T47D (cell line): Measurements from ENCODE around the gene SERINC2.
"Not testable (repeated sequence)": the region's sequence is repeated elsewhere in the genome, so short reads cannot be mapped to it uniquely, and the experiment has no call there.

Experiments
- DNase-seq, 2 experiments: peaks; one replicate each; pipeline versions ENCODE4 v3.0.0 to v3.0.0-alpha.2; 2011 to 2012; ENCODE audit warnings: low read depth in 1 of 2, low spot score in 1 of 2
- JUND ChIP-seq: IDR thresholded peaks from 2 replicates; pipeline ENCODE4 v1.6.1; 2012; ENCODE audit warnings: low read depth
- in situ Hi-C: cut with HindIII; loops from 2 replicates; pipeline ENCODE4 v1.10.0; 2016; ENCODE audit warnings: low sequenced_read_pairs, low pct_unique_long_range_greater_than_20kb

The SERINC2 gene

DNA sequence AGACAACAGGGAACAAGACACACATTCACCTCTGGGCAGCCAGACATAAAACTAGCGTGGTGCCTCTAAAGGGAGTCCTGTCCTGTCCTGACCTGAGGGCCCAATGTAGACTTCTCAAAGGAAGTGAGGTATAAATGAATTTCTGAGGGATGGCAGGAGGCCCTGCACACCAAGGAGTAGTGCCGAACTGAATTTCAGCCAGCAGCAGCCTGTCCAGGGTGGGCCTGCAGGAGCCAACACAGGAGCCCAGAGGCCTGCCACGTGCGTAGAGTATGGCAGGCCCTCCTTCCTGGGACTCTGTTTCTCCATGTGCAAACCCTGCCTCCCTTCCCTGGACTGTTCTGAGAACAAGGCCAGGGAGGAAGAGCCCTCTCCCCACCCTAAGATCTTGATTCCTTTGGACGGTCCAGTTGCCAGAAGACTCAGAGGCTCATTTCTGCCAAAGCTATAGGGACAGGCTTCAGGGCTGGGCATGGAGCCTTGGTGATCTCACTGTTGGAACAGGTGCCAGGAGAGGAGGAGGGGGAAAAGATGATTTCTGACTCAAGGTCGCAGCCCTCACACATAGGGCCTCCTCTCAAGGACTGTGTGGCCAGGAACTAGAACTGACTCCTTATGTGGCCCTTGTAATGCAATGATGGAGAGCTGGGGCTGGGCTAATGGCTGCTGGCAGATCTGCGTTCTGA, 38.4 kb upstream of the SERINC2 start:
- in situ Hi-C loops = no loop called here
- TF ChIP-seq JUND = no peak
- DNase-seq = no peak

DNA sequence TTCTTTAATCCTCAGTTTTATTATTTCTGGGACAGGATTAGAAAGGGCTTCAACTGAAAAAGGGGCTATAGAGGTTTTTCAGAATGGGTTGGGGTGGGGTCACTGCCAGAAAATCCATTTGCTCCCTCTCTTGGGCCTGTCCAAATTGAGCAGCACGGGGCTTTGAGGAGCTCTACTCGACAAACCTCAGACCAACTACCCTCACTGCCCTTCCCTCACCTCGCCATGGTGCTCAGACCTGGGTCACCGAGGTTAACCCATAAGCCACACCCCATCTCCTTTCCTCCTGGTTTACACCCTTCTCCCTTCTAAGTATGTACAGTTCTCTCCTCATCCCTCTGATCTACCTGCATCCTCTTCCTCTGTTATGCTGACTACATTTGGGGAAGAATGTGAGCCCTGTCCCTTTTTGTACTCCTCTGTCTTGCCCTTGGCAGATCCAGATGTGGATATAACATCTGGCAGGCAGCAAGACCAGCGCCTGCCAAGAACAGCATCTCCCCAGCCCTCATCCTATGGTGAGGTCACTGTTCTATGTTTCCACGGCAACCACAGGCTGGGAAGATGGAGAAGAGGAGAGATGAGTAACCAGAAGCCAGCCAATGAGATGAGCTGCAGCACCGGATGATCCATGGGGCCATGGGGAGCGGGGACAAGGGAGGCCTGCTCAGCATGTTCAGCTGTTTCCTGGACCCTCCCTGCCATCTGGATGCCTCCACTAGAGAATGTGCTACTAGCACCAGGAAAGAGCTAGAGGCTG, 36.5 kb upstream of the SERINC2 start:
- no peak for DNase-seq
- TF ChIP-seq JUND = no peak
- in situ Hi-C loops = no loop called here

DNA sequence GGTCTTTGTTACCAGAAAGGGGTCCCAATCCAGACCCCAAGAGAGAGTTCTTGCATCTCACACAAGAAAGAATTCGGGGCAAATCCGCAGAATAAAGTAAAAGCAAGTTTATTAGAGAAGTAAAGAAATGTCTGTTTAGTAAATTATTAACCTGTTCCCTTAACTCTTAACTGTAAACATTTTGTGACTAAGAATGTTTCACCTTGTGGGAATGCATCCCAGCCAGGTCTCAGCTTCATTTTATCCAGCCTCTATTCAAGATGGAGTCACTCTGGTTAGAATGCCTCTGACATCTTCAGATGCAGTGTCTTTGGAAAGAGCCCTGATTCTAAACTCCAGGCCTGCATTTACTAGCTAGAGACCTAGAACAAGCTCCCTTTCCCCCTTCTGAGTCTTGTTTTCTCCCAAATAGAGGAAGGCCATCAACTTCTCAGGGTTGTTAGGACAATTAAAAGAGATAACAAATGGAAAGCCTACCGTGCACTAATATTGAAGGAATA, 35.6 kb upstream of the SERINC2 start:
- TF ChIP-seq JUND = no peak
- in situ Hi-C loops = no loop called here
- DNase-seq = no peak

DNA sequence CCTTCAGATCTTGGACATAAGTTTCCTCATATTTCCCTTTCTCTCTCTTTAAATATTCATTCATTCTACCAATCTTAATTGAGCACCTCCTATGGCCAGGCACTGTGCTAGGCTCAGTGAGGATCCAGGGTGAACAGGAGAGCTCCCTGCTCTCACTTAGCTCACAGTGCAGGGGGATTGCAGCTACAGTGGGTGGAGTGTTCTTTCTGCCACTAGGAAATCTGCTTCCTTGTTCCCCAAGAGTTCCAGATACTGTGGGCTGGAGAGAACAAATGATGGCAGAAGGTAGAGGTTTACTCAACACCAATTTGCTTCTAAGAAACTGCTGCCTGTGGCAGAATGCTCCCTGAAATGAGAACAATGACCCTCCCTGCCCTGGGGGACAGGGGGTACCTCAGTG, 35.0 kb upstream of the SERINC2 start:
- TF ChIP-seq JUND = no peak
- in situ Hi-C loops = no loop called here
- no peak for DNase-seq

DNA sequence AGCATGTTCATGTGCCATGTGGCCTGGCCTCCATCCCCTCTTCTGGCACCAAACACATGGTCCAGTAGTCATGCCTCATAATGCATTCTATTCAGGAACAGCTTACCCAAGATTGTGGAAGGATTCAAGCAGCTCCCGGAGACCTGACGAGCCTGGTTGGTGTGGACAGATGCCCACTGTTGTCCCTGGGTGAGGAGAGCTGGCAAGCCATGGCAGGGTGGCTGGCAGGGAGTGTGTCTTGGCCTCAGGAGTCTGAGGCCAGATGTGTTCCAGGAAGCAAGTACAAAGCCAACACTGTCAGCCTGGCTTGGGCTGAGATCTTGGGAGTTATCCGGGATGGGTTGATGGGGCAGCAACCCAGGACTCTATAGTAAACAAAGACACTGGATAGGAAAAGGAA, 32.8 kb upstream of the SERINC2 start:
- TF ChIP-seq JUND = no peak
- in situ Hi-C loops = no loop called here
- no peak for DNase-seq

DNA sequence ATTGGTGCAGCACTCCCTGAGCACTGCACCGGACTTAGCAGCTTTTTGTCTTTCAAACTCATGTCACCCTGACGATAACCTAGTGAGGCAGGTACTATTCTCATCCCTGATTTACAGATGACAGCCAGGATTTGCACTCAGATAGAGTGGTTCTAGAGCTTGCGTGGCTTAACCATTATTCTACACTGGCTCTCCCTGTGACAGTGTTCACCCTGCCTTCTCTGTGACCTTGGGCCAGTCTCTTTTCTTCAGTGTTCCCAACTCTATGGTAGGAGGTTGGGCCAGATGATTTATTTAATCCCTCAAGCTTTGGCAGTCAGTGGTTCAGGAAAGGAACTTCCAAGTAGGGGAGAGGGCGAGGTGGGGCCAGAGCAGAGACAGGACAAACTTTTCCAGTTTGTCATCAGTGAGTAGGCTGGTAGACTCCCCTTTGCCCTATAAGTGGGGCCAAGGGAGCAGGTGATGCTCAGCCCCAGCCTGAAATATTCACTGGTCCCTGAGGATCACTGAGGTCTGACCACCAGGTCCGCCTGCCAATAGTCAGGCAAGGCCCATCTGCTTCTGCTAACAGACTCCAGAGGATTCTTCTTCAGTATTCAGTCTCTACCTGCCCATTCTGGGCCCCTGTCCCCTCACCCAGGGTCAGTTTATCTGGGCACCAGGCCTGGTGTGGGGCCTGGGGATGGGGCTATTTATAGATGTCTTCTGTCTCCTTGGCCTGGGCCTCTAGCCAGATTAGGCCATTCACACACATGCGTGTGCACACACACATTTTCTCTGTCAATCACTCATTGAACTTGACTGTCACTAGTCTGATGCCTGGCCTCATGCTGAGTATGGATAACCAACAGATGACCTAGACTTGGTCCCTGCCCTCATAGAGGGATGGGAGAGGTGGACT, 31.4 kb upstream of the SERINC2 start:
- TF ChIP-seq JUND = no peak
- in situ Hi-C loops = no loop called here
- no peak for DNase-seq

DNA sequence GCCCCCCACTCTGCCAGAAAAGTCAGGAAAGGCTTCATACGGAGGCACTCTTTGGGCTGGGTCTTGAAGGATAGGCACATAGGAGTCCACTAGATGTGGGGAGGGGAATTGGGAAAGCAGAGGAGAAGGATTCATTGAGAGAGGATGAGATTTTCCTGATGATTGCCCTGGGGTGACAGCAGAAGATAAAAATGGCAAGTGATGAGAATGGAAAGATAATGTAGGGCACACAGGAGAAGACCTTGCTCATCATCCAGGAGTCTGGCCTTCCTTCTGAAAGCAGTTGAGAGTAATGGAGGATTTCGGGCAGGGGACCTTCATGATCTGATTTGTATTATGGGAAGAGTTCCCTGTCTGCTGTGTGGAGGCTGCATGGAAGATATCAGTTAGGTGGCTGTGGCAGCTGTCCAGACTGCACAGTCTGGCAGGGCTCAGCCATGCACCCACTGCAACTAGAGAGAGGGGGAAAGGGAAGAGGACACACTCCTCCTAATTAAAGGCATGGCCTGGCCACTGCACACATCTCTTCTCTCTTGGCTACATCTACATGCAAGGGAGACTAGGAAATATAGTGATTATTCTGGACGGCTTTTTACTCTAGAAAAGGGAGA, 30.5 kb upstream of the SERINC2 start:
- in situ Hi-C loops = no loop called here
- no peak for DNase-seq
- TF ChIP-seq JUND = no peak

DNA sequence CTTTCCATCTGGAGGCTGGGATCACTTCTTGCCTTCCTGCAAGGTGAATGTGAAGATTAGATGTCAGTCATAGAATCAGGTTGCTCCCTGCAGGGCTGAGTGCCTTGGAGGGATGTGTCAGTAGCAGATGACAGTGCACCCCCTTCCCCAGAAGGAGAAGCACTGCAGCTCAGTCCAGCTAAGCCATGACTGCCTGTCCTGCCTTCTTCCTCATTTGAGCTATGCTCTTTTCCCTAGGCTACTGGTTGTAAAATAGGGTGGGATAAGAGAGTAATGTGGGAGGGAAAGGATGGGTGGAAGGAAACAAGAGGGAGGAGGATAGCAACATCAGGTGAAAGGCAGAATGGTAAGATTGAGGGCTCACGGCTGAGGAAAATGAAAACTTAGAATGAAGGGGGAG, 29.0 kb upstream of the SERINC2 start:
- DNase-seq = no peak
- TF ChIP-seq JUND = no peak
- in situ Hi-C loops = no loop called here

DNA sequence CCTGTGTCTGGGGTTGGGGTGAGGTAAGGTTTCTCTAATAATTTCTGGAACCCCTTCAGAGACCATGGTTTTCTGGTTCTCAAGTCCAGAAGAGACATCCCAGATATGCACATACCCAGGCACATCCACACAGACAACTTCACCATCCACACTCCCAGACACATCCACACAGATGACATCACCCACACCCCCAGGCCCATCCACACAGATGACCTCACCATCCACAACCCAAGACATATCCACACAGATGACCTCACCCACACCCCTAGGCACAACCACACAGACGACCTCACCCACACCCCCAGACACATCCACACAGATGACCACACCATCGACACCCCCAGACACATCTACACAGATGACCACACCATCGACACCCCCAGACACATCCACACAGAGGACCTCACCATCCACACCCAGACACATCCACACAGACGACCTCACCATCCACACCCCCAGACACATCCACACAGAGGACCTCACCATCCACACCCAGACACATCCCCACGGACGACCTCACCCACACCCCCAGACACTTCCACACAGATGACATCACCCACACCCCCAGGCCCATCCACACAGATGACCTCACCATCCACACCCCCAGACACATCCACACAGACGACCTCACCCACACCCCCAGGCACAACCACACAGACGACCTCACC, 26.3 kb upstream of the SERINC2 start:
- DNase-seq, in situ Hi-C loops: not testable (repeated sequence)

DNA sequence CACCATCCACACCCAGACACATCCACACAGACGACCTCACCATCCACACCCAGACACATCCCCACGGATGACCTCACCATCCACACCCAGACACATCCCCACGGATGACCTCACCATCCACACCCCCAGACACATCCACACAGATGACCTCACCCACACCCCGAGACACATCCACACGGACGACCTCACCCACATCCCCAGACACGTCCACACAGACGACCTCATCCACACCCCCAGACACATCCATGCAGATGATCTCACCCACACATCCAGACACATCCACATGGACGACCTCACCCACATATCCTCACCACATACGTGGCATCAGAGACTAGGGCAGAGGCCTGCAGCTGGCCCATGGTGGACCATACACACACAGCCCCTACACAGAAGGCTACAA, 25.4 kb upstream of the SERINC2 start:
- no peak for TF ChIP-seq JUND
- DNase-seq = no peak
- in situ Hi-C loops = no loop called here

DNA sequence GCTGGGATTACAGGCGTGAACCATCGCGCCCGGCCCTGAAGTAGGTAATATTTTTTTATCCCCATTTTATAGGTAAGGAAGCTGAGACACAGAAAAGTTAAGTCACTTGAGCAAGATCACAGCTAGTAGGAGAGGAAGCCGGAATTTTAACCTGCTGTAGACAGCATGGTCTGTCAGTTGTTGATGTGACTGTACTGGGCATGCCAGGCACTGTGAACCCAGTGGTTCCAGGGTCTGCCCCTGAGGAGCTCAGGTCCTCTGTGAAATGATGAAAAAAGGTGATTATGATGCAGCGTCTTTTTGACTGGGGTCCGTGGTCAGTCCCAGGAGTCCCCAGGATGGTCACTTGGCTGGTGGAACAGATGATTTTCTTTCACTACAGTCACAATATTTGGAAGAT, 23.4 kb upstream of the SERINC2 start:
- no peak for DNase-seq
- in situ Hi-C loops = no loop called here
- TF ChIP-seq JUND = no peak

DNA sequence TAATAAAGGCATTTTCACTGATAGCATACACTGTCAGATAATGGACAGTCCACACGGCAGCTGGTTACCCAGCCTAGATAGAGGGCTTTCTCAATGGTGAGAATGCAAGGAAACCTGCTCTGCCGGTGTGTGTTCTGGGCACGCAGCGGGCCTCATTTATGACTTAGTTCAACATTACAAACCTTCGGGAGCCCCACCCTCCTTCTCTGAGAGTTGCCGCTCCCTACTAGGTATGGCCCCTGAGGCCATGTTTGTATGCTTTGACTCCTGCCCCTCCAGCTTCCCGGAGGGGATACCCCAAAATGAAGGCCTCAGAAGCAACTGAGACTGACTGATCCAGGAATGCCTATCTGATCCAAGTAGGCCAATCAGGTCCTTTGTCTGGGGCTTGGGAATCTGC, 22.9 kb upstream of the SERINC2 start:
- in situ Hi-C loops = no loop called here
- DNase-seq = peak; percentile 59 to 85

More for the DNA sequence above, 22.9 kb upstream of the SERINC2 start:
- no peak for TF ChIP-seq JUND
